DOHH2 (cell line): ENCODE results near the gene GJD3.

Source experiments
- H3F3A ChIP-seq: fragments of 200-600 bp; sonication (generic), shearing (Covaris generic); 2 replicates; pipeline ENCODE4 v1.6.0; 2016; ENCODE audit warnings: antibody characterized with exemption, mild to moderate bottlenecking; ENCODE audit not compliant: control insufficient read depth, insufficient read depth
- H3K27ac ChIP-seq: fragments of 200-600 bp; sonication (generic); 2 replicates; pipeline ENCODE4 v1.5.1; 2014; ENCODE audit warnings: low read depth, mild to moderate bottlenecking, low read length, moderate library complexity
- H3K27me3 ChIP-seq: fragments of 200-600 bp; sonication (generic); 2 replicates; pipeline ENCODE4 v1.6.1; 2014; ENCODE audit warnings: mild to moderate bottlenecking, low read length, mixed read lengths; ENCODE audit not compliant: control insufficient read depth
- H3K36me3 ChIP-seq: fragments of 200-600 bp; sonication (generic); 2 replicates; pipeline ENCODE4 v1.6.1; 2014; ENCODE audit warnings: mild to moderate bottlenecking, low read length, moderate library complexity, mixed read lengths; ENCODE audit not compliant: control insufficient read depth
- H3K4me1 ChIP-seq: fragments of 200-600 bp; sonication (generic); 2 replicates; pipeline ENCODE4 v1.6.1; 2014; ENCODE audit warnings: mild to moderate bottlenecking, low read length, mixed read lengths; ENCODE audit not compliant: control insufficient read depth
- H3K4me2 ChIP-seq: fragments of 200-600 bp; sonication (generic); 2 replicates; pipeline ENCODE4 v1.6.0; 2014; ENCODE audit warnings: mild to moderate bottlenecking, low read length, moderate library complexity
- H3K4me3 ChIP-seq: fragments of 200-600 bp; sonication (generic); 2 replicates; pipeline ENCODE4 v1.5.1; 2014; ENCODE audit warnings: mild to moderate bottlenecking, low read length, mixed read lengths
- H3K79me2 ChIP-seq: fragments of 200-600 bp; sonication (generic); 2 replicates; pipeline ENCODE4 v1.6.1; 2014; ENCODE audit warnings: mild to moderate bottlenecking, low read length, mixed read lengths; ENCODE audit not compliant: control insufficient read depth
- H3K9me2 ChIP-seq: fragments of 200-600 bp; sonication (generic); replicated peaks from 2 replicates; pipeline ENCODE4 v1.6.1; 2014; ENCODE audit warnings: mild to moderate bottlenecking, low read length, mixed read lengths; ENCODE audit not compliant: control insufficient read depth
- H3K9me3 ChIP-seq: fragments of 200-600 bp; sonication (generic); 2 replicates; pipeline ENCODE4 v1.6.1; 2014; ENCODE audit warnings: antibody characterized with exemption, low read length, mixed read lengths; ENCODE audit not compliant: control insufficient read depth, insufficient read depth
- H4K20me1 ChIP-seq: fragments of 200-600 bp; sonication (generic); 2 replicates; pipeline ENCODE4 v1.6.0; 2014; ENCODE audit warnings: low read depth, mild to moderate bottlenecking, antibody characterized with exemption, low read length, moderate library complexity; ENCODE audit not compliant: control insufficient read depth, insufficient read depth
- CTCF ChIP-seq: fragments of 200-600 bp; sonication (generic); IDR thresholded peaks from one replicate; pipeline ENCODE4 v1.5.1; 2014; ENCODE audit warnings: antibody characterized with exemption, mild to moderate bottlenecking, low read depth, low read length; ENCODE audit not compliant: poor library complexity, severe bottlenecking
- EZH2phosphoT487 ChIP-seq: fragments of 200-600 bp; sonication (generic); IDR thresholded peaks from 2 replicates; pipeline ENCODE4 v1.6.1; 2017; ENCODE audit warnings: borderline replicate concordance, mild to moderate bottlenecking, antibody characterized with exemption, low read length, moderate library complexity, mixed read lengths

Gene GJD3

GRCh38 chr17:40356990-40357881 is 7.3 kb downstream of the GJD3 start:
- H3K27ac ChIP-seq = no peak overlapping the region
- TF ChIP-seq EZH2phosphoT487 (no peak), CTCF (no peak)
- no peak overlapping the region for H3K4me3 ChIP-seq

GRCh38 chr17:40355804-40356758 is 8.5 kb downstream of the GJD3 start:
- Histone ChIP-seq H3K79me2 (no peaks in the 10 kb centered on the region), H3K27ac (no peak overlapping the region), H3K9me2 (no peaks in the 10 kb centered on the region), H3K9me3 (no peaks in the 10 kb centered on the region), H3K4me1 (peaks cover 22% of the 10 kb centered on the region), H3K4me3 (no peak overlapping the region), H3K4me2 (no peak overlapping the region), H3K36me3 (peaks cover 19% of the 10 kb centered on the region), H3F3A (no peaks in the 10 kb centered on the region), H4K20me1 (no peaks in the 10 kb centered on the region), H3K27me3 (no peaks in the 10 kb centered on the region)
- TF ChIP-seq EZH2phosphoT487 (no peak), CTCF (no peak)

More at GRCh38 chr17:40356990-40357881, 7.3 kb downstream of the GJD3 start:
- H3K9me3 ChIP-seq = no peaks in the 10 kb centered on the region
- no peaks in the 10 kb centered on the region for H3K27me3 ChIP-seq
- no peaks in the 10 kb centered on the region for H4K20me1 ChIP-seq
- H3K36me3 ChIP-seq = peaks cover 16% of the 10 kb centered on the region
- no peaks in the 10 kb centered on the region for H3K79me2 ChIP-seq
- peaks cover 25% of the 10 kb centered on the region for H3K4me1 ChIP-seq
- H3F3A ChIP-seq = no peaks in the 10 kb centered on the region
- H3K9me2 ChIP-seq = no peaks in the 10 kb centered on the region
- H3K4me2 ChIP-seq = no peak overlapping the region

GRCh38 chr17:40355123-40355803 is 9.3 kb downstream of the GJD3 start:
- no peak overlapping the region for H3K4me3 ChIP-seq
- no peak for TF ChIP-seq EZH2phosphoT487
- TF ChIP-seq CTCF = peak; percentile 98

More at GRCh38 chr17:40355123-40355803, 9.3 kb downstream of the GJD3 start:
- Histone ChIP-seq H3F3A (no peaks in the 10 kb centered on the region), H3K36me3 (peaks cover 19% of the 10 kb centered on the region), H3K27me3 (no peaks in the 10 kb centered on the region), H3K4me1 (peaks cover 22% of the 10 kb centered on the region), H3K9me2 (no peaks in the 10 kb centered on the region), H3K27ac (no peak overlapping the region), H4K20me1 (no peaks in the 10 kb centered on the region), H3K9me3 (no peaks in the 10 kb centered on the region), H3K4me2 (no peak overlapping the region), H3K79me2 (no peaks in the 10 kb centered on the region)
